Transverse colon (tissue), 3 donors: ENCODE data around the gene ASCL1.

Experiments
- CTCF ChIP-seq, 5 experiments: fragments of 200-600 bp in 3 of 5; fragments of 450-650 bp in 2 of 5; sonication (generic) in 3 of 5; IDR thresholded peaks; 1 replicate in 2 of 5; 2 replicates in 3 of 5; pipeline ENCODE4 v1.5.1; 2016 to 2017; ENCODE audit warnings: antibody characterized with exemption in 5 of 5, inconsistent platforms in 3 of 5, mild to moderate bottlenecking in 2 of 5, moderate library complexity in 1 of 5
- POLR2A ChIP-seq: fragments of 450-650 bp; IDR thresholded peaks from one replicate; pipeline ENCODE4 v1.6.1; 2016; ENCODE audit warnings: antibody characterized with exemption, mild to moderate bottlenecking, moderate library complexity

- TF ChIP-seq CTCF (IDR thresholded peaks at IDR 0.05) (no peak), POLR2A (no peak)
Measured at GRCh38 chr12:102993537-102993936, 36.1 kb downstream of the ASCL1 start.
